LNCaP clone FGC (cell line): ENCODE data around the gene EDAR.

Source experiments
- DNase-seq: peaks from one replicate; pipeline ENCODE4 v3.0.0-alpha.2; 2011; ENCODE audit warnings: low read depth
- H3K4me3 ChIP-seq: 2 replicates; pipeline ENCODE4 v1.5.1; 2011; ENCODE audit warnings: mild to moderate bottlenecking, low read depth, low read length, control low read depth
- TF ChIP-seq, protein P1 (sequence below): IDR thresholded peaks from 2 replicates; pipeline ENCODE4 v1.5.1; 2012; ENCODE audit warnings: mild to moderate bottlenecking; ENCODE audit not compliant: control insufficient read depth, insufficient read depth; ENCODE audit errors: extremely low read depth

Gene EDAR

DNA sequence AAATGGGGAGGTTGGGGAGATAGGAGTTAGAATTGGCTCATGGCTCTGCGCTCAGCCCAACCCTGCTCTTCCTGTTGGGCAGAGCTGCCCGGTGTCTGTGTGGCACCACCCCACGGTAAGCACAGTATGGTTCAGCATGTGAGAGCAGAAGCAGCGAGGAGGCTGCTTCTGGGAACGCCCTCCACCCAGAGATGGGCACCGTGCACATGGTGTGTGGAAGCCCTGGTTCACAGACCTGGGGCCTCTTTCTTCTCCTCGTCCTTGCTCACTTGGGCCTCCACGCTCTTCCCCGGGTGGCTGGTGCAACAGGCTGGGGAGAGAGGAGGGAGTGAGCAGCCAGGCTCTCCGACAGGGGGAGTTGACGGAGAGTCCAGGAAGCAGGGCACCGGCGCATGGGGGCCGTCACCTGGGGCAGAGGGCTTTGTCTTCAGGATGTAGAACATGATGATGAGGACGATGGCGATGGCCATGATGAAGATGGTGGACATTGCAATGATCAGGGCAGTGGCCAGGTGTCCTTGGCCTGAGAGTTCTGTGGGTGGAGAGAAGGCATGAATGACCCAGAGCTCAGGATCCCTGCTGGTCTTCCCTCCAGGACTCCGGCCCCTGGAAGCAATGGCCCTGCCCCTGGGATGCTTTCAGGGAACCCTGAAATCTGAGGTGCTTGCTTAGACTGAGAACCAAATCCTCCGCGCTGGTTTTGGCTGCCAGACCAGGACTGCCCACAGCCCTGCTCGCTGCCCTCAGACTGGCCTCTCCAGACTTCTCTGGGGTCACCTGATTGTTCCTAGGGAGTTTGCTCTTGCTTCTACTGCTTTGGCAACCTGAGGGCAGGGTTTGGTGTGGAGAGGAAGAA lies 78.3 kb downstream of the EDAR start:
- DNase-seq, result no peak
- TF ChIP-seq, protein P1, sequence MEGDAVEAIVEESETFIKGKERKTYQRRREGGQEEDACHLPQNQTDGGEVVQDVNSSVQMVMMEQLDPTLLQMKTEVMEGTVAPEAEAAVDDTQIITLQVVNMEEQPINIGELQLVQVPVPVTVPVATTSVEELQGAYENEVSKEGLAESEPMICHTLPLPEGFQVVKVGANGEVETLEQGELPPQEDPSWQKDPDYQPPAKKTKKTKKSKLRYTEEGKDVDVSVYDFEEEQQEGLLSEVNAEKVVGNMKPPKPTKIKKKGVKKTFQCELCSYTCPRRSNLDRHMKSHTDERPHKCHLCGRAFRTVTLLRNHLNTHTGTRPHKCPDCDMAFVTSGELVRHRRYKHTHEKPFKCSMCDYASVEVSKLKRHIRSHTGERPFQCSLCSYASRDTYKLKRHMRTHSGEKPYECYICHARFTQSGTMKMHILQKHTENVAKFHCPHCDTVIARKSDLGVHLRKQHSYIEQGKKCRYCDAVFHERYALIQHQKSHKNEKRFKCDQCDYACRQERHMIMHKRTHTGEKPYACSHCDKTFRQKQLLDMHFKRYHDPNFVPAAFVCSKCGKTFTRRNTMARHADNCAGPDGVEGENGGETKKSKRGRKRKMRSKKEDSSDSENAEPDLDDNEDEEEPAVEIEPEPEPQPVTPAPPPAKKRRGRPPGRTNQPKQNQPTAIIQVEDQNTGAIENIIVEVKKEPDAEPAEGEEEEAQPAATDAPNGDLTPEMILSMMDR, result no peak
- no peak overlapping the region for H3K4me3 ChIP-seq

DNA sequence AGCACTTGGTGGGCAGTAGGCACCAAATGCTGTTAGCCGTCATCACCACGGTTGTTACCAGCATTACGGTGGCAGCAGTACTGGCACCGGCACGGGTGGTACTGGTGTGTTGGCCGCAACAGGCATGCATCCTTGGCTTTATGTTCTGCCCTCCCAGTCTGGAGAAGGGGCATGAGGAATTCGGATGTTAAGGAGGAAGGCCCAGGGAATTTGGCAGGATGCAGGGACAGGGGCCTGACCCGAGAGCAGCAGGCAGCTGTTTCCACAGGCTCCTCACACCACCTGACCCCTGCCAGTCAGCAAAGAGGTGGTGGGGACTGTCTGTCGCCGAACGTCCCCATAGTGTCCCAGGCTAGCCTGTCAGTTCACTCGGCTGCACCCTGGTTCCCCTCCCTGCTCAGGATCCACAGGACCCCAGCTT lies 79.0 kb downstream of the EDAR start:
- no peak overlapping the region for H3K4me3 ChIP-seq
- no peak for DNase-seq
- TF ChIP-seq, protein P1, result no peak

DNA sequence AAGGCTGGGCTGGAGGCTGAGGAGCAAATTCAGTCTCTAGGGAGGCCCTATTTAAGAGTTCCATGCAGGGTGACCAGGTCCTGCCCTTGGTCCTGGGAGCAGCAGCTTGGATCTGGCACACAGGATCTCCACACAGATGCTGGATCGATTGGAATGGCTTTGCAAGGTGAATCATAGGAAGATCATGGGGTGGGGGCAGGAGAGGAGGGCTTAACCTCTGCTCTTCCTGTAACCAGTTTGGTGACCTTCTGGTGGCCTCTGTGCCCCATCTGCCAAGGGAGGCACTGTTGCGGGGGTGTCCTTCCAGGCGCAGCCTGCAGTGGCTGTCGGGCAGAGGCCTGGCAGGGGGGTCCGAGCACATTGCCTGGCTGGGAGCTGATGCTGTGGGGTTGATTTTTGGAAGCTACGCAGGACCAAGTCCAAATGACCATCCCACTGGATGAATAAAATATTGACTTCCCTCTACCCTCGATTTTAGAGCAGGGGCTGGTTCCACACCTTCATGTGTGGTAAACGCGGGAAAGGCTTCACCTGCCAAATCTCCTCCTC lies 79.7 kb downstream of the EDAR start:
- DNase-seq, result no peak

DNA sequence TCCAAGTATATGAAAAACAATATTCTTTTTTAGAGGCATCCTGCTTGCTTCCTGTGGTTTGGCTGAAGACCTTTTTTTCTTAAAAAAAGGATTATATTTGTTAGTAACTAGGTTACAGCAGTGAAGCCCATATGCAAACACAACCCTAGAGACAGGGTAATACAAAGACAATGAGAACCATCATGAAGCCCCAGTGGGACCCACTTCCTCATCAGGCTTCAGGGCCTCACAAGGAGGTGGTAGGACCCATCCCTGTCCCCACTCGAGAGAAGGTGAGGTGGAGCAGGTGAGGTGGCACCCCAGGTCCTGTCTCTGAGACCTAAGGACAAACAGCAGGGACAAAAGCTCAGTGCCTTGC lies 80.3 kb downstream of the EDAR start:
- TF ChIP-seq, protein P1, result no peak
- no peak for DNase-seq

More for the DNA sequence above, 79.7 kb downstream of the EDAR start:
- H3K4me3 ChIP-seq, result no peak overlapping the region
- TF ChIP-seq, protein P1, result no peak

DNA sequence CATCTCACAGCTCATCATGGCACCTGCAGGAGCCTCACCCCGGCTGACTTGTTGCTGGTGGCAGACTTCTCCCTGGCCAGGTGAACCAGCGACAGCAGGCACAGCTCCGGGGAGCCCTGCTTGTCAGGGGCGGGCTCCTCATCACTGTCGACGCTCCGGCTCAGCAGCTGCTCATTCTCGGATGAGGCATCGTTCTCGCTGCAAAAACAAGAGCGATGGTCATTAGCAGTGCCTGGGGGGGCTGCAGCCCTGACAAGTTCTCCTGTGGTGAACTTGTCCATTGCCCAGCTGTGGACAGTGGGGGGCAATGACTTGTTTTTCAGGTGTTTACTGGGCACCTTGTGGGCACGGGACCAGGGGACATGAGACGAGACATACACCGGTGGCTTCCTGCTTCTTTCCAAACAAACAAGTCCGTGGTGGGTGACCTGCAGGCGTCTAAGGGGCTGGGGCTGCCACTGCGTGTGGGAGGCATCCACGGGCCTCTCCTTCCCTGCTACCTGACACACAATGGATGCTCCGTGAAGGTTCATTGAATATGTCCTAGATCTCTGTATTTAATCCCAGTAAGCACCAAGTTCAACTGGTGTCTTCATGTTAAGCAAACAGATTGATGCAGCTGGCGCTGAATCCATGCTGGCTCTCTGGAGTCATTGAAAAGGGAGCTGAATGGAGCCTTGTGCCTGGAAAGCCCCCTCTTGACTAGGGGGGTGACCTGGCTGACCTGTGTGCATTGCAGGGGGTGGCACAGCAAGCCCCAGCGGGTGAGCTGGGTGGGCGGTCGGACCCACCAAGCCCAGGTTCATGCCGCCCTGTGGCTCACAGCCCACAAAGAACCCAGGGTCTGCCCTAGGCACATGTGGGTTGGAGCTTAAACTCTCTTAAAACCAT lies 81.0 kb downstream of the EDAR start:
- DNase-seq, result no peak
- no peak overlapping the region for H3K4me3 ChIP-seq
- TF ChIP-seq, protein P1, result no peak

More for the DNA sequence above, 80.3 kb downstream of the EDAR start:
- no peak overlapping the region for H3K4me3 ChIP-seq

DNA sequence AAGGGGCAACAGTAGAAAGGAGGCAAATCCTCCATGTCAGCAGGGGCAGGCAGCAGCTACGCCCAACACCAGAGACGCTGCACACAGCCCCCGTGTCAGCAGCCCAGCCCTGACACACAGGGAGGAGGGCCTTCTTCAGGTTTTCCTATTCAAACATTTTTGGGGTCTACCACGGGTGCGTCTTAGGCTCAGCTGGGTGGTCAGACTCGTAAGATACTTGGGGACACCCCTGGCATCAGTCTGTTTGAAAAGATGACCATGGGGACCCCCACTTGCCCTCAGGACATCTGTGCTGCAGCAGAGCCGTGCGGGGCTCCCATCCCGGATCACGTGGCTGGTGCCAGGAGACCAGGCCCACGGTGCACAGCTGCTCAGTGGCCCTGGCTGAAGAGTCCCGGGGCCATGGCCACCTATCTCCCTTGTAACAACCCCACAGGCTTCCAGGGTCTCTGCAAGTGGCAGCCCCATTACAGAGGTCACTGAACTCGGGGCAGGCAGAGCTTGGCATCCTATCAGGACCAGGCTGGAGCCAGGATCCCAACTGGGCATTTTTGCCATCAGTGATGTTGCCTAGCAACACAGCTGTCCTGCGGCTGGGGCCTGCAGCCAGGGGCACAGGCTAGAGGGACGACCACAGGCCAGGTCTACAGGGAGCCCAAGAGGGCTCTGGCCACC lies 82.5 kb downstream of the EDAR start:
- no peak for DNase-seq
- TF ChIP-seq, protein P1, result no peak
- no peak overlapping the region for H3K4me3 ChIP-seq
